ENCODE measurements around the gene EPB41L3.

DNA sequence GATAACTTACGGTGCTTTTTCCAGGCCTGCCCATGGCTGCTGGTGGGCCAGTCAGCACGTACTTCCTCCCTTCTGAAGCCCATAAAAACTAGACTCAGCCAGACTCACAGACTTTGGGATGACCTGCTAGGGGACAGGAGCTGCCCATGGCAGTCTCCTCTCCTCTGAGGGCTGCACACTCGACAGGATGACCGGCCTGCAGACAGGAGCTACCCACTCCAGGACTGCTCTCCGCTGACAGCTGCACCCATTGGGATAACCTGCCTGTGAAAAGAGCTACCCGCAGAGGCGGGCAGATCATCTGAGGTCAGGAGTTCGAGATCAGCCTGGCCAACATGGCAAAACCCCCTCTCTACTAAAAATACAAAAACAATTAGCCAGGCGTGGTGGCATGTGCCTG, 75.4 kb downstream of the EPB41L3 start:
- TF ChIP-seq, protein P1, sequence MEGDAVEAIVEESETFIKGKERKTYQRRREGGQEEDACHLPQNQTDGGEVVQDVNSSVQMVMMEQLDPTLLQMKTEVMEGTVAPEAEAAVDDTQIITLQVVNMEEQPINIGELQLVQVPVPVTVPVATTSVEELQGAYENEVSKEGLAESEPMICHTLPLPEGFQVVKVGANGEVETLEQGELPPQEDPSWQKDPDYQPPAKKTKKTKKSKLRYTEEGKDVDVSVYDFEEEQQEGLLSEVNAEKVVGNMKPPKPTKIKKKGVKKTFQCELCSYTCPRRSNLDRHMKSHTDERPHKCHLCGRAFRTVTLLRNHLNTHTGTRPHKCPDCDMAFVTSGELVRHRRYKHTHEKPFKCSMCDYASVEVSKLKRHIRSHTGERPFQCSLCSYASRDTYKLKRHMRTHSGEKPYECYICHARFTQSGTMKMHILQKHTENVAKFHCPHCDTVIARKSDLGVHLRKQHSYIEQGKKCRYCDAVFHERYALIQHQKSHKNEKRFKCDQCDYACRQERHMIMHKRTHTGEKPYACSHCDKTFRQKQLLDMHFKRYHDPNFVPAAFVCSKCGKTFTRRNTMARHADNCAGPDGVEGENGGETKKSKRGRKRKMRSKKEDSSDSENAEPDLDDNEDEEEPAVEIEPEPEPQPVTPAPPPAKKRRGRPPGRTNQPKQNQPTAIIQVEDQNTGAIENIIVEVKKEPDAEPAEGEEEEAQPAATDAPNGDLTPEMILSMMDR (IDR thresholded peaks at IDR 0.05 in 8 of 11, conservative IDR thresholded peaks at IDR 0.05 in 3 of 11) = no peak
- TF ChIP-seq POLR2AphosphoS5 (IDR thresholded peaks at IDR 0.05) (no peak), POLR2A (IDR thresholded peaks at IDR 0.05) (no peak)

All from spleen (tissue), 7 donors.